Tibial artery (tissue), 4 donors: ENCODE data around the gene MACROD2.

Experiments used
- DNase-seq, 2 donors: peaks; one replicate each; pipeline ENCODE4 v3.0.0-alpha.2; 2019
- H3K27ac ChIP-seq, 2 donors: fragments of 200-600 bp; sonication (generic) in 1 of 2; 1 replicate in 1 of 2; 2 replicates in 1 of 2; pipeline ENCODE4 v1.5.1; 2018 to 2019; ENCODE audit warnings: mild to moderate bottlenecking in 1 of 2
- H3K27me3 ChIP-seq, 2 donors: fragments of 200-600 bp; sonication (generic) in 1 of 2; one replicate each; pipeline versions ENCODE4 v1.5.1 to v1.6.0; 2016 to 2019
- H3K36me3 ChIP-seq, 3 donors: fragments of 200-600 bp; sonication (generic) in 2 of 3; one replicate each; pipeline ENCODE4 v1.5.1; 2016 to 2019; ENCODE audit warnings: mild to moderate bottlenecking in 2 of 3
- H3K4me1 ChIP-seq, 4 donors: fragments of 200-600 bp; sonication (generic) in 2 of 4; 1 replicate in 3 of 4; 2 replicates in 1 of 4; pipeline ENCODE4 v1.5.1; 2016 to 2019
- H3K4me3 ChIP-seq, 2 donors: fragments of 200-600 bp; sonication (generic) in 1 of 2; 1 replicate in 1 of 2; 2 replicates in 1 of 2; pipeline ENCODE4 v1.5.1; 2018 to 2019; ENCODE audit warnings: mild to moderate bottlenecking in 2 of 2
- H3K9me3 ChIP-seq, 3 donors: fragments of 200-600 bp; sonication (generic) in 1 of 3; one replicate each; pipeline ENCODE4 v1.5.1; 2016 to 2019
- intact Hi-C: fragments of 100-400 bp; cut with DNase I; formaldehyde crosslinking; loops from one replicate; pipeline ENCODE4 v1.15.0; 2023; ENCODE audit warnings: low total_unique reads
- TF ChIP-seq, protein P1 (sequence below), 2 experiments: fragments of 200-600 bp in 1 of 2; fragments of 450-650 bp in 1 of 2; IDR thresholded peaks; one replicate each; pipeline ENCODE4 v1.5.1; 2017 to 2019; ENCODE audit warnings: antibody characterized with exemption in 2 of 2, mild to moderate bottlenecking in 1 of 2, moderate library complexity in 1 of 2

The MACROD2 gene

DNA sequence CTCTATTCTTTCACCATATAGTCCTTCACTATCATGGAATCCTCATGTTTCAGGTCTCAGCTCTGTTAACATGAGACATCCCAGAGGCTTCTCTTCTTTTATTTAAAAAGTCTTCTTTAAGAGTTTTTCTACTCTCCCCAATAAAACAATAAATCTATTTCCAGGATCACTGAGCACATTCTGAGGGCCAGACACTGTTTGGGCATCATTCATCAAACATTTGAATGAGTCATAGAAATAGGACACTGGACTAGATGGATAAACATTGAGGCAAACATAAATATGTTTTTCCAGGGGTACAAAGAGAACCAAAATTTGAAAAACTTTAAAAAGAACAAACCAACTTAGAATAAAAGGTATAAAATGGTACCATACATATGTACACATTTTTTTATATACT lies 2023.6 kb downstream of the MACROD2 start:
- Histone ChIP-seq H3K27ac (no peak overlapping the region), H3K36me3 (no peaks in the 10 kb centered on the region), H3K4me1 (no peaks in the 10 kb centered on the region), H3K4me3 (no peak overlapping the region), H3K27me3 (no peaks in the 10 kb centered on the region), H3K9me3 (no peaks in the 10 kb centered on the region)
- intact Hi-C loops, result no loop called here
- DNase-seq, result no peak
- TF ChIP-seq, protein P1, sequence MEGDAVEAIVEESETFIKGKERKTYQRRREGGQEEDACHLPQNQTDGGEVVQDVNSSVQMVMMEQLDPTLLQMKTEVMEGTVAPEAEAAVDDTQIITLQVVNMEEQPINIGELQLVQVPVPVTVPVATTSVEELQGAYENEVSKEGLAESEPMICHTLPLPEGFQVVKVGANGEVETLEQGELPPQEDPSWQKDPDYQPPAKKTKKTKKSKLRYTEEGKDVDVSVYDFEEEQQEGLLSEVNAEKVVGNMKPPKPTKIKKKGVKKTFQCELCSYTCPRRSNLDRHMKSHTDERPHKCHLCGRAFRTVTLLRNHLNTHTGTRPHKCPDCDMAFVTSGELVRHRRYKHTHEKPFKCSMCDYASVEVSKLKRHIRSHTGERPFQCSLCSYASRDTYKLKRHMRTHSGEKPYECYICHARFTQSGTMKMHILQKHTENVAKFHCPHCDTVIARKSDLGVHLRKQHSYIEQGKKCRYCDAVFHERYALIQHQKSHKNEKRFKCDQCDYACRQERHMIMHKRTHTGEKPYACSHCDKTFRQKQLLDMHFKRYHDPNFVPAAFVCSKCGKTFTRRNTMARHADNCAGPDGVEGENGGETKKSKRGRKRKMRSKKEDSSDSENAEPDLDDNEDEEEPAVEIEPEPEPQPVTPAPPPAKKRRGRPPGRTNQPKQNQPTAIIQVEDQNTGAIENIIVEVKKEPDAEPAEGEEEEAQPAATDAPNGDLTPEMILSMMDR (IDR thresholded peaks at IDR 0.05), result no peak

DNA sequence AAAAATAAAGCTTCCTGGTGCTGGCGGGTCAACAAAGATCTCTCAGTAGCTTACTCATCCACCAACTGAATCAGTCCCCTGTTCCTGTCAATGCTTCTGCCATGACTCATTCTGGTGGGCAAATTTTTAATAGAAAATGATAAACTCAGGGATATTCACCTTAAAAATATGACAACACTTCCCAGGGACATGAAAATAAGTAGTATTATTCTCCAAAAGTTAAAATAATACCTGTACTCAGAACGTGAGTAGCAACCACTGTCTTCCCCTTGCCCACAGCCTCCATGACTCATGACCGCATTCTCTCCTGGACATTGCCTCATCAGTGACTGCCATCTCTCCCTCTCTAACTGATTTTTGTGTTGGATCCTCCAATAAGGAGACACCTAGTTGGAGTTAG lies 2025.7 kb downstream of the MACROD2 start:
- no peaks in the 10 kb centered on the region for H3K4me1 ChIP-seq
- TF ChIP-seq, protein P1 (IDR thresholded peaks at IDR 0.05), result no peak
- intact Hi-C loops, result no loop called here

DNA sequence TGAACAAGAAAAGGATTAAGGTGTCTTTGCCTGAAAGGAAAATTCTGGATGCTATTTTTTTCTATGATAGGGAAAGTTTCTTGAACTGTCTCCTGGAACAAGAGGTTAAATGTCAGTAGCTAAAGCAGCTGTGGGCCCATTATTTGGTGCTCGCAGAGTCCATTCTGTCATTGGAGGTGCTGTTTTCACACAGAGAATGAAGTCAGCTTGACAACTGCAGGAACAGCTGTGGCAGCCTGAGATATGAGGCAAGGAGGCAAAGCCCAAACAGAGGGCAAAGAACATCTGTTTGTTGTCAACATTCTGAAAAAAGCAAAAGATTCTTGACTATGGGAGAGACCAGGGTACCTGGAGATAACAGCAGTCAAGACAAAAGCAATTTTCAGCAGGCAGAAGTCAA lies 2029.8 kb downstream of the MACROD2 start:
- TF ChIP-seq, protein P1 (IDR thresholded peaks at IDR 0.05), result no peak
- intact Hi-C loops, result no loop called here
- H3K36me3 ChIP-seq, result no peaks in the 10 kb centered on the region
- no peak for DNase-seq
- H3K27ac ChIP-seq, result no peak overlapping the region
- H3K4me1 ChIP-seq, result no peaks in the 10 kb centered on the region
- no peaks in the 10 kb centered on the region for H3K27me3 ChIP-seq
- H3K4me3 ChIP-seq, result no peak overlapping the region
- no peaks in the 10 kb centered on the region for H3K9me3 ChIP-seq

More for the DNA sequence above, 2025.7 kb downstream of the MACROD2 start:
- no peaks in the 10 kb centered on the region for H3K27me3 ChIP-seq
- H3K9me3 ChIP-seq, result no peaks in the 10 kb centered on the region
- no peak overlapping the region for H3K4me3 ChIP-seq
- no peaks in the 10 kb centered on the region for H3K36me3 ChIP-seq
- no peak overlapping the region for H3K27ac ChIP-seq
- no peak for DNase-seq

DNA sequence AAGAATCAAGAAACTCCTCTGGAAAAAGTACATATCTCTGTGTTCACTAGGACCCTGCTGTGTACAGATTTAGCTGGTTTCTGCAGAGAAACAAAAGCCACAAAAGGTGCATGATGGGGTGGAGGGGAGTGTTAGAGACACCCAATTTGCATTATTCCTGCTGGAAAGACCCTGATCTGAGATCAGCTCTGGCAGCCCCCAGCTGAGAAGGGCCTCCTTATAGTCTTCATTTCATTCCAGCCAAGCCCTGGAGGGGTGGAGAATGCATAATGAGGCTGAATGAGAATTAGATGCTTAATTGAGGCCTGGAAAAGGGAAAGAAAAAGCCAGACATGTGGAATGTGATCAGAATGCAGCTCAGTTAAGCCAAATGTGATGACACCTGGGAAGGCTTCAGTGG lies 2032.4 kb downstream of the MACROD2 start:
- intact Hi-C loops, result no loop called here
- Histone ChIP-seq H3K27me3 (no peaks in the 10 kb centered on the region), H3K4me3 (no peak overlapping the region), H3K36me3 (no peaks in the 10 kb centered on the region), H3K9me3 (no peaks in the 10 kb centered on the region), H3K4me1 (no peaks in the 10 kb centered on the region), H3K27ac (no peak overlapping the region)
- no peak for DNase-seq
- TF ChIP-seq, protein P1 (IDR thresholded peaks at IDR 0.05), result no peak

DNA sequence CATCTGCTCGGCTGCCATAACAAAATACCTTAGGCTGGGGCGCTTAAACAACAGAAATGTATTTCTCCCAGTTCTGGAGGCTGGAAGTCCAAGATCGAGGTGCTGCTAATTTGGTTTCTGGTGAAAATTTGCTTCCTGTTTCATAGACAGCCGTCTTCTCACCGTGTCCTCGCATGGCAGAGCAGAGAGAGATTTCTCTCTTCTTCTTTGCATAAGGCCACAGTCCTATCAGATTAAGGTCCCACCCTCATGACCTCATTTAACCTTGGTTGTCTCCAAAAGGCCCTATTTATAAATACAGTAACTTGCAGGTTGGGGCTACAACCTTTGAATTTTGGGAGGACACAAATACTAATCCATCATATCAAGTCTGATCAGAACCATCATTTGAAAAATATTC lies 2033.6 kb downstream of the MACROD2 start:
- intact Hi-C loops, result no loop called here
- H3K27me3 ChIP-seq, result no peaks in the 10 kb centered on the region
- H3K4me1 ChIP-seq, result no peaks in the 10 kb centered on the region
- H3K9me3 ChIP-seq, result no peaks in the 10 kb centered on the region
- H3K27ac ChIP-seq, result no peak overlapping the region
- DNase-seq, result no peak
- no peaks in the 10 kb centered on the region for H3K36me3 ChIP-seq
- TF ChIP-seq, protein P1 (IDR thresholded peaks at IDR 0.05), result no peak
- no peak overlapping the region for H3K4me3 ChIP-seq

DNA sequence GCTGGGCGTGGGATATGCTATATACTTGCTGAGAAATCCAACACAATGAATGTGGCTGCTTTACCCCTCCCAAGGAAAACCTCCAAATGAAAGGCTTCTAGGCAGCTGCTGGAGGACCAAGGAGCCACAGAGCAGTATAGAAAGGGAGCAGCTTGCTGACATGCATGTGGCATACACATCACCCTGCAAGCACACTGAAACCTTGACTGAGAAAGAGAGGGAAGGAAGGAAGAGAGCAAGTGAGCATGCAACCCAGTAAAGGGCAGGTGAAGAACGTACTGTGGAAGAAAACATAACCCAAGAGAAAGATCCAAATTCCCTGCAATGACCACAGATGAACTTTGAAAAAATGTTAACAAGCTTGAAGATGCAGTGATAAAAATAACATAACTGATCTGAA lies 2034.9 kb downstream of the MACROD2 start:
- Histone ChIP-seq H3K9me3 (no peaks in the 10 kb centered on the region), H3K4me1 (no peaks in the 10 kb centered on the region), H3K36me3 (no peaks in the 10 kb centered on the region), H3K27ac (no peak overlapping the region), H3K27me3 (no peaks in the 10 kb centered on the region), H3K4me3 (no peak overlapping the region)
- intact Hi-C loops, result no loop called here
- TF ChIP-seq, protein P1 (IDR thresholded peaks at IDR 0.05), result no peak
- no peak for DNase-seq
